HepG2 (cell line): ENCODE results near the gene SLC25A25. TPM values are rescaled to one million over a fixed set of nuclear protein-coding genes. Genes with fewer than 3 reads are reported as not detected.

ENCODE experiments used
- ATAC-seq: fragments of 200-7000 bp; cut with Tn5 transposase; 3 replicates; pipeline ENCODE4 v1.9.1; 2020; ENCODE audit warnings: mild to moderate bottlenecking, moderate library complexity
- BruUV-seq: library from RNA; stranded (reverse); fragments of 400-500 nt; replicated peaks from 2 replicates; lab custom pipeline; 2021; lab: Mats Ljungman, UMichigan
- CTCF ChIA-PET: fragments of 300-600 bp; formaldehyde crosslinking; extraction: SDS; loops from one replicate; lab custom pipeline; 2021; ENCODE audit warnings: low total read pairs, inconsistent platforms, low intra/inter-chr PET ratio; lab: Yijun Ruan, JAX
- POLR2A ChIA-PET: fragments of 350-600 bp; sonication (Branson Sonifier 250); formaldehyde crosslinking; loops from one replicate; lab custom pipeline; 2020; ENCODE audit warnings: antibody characterized with exemption, inconsistent platforms; lab: Yijun Ruan, JAX
- DNase-seq: peaks from one replicate; pipeline ENCODE4 v3.0.0-alpha.2; 2015; ENCODE audit warnings: low spot score
- FAIRE-seq: peaks from 3 replicates; lab custom pipeline; 2011; peaks lifted over from hg19 to GRCh38; lab: Jason Lieb, UNC
- H2AFZ ChIP-seq: one replicate; pipeline ENCODE4 v1.6.1; 2011; ENCODE audit warnings: low read length, inconsistent platforms
- H3K27ac ChIP-seq: fragments of 300-600 bp; 3 replicates; pipeline ENCODE4 v1.8.0; 2011; ENCODE audit warnings: mixed run types, mild to moderate bottlenecking, mixed read lengths, low read length, inconsistent platforms; ENCODE audit not compliant: insufficient read depth; ENCODE audit errors: extremely low read length
- H3K27me3 ChIP-seq, 2 experiments: fragments of 200-600 bp in 1 of 2; 2 replicates in 1 of 2; 3 replicates in 1 of 2; pipeline versions ENCODE4 v1.6.0 to v1.8.0; 2011; ENCODE audit warnings: low read length in 2 of 2, mild to moderate bottlenecking in 2 of 2, moderate library complexity in 2 of 2, inconsistent platforms in 1 of 2; ENCODE audit not compliant: insufficient read depth in 2 of 2, control insufficient read depth in 1 of 2
- H3K36me3 ChIP-seq, 2 experiments: fragments of 200-600 bp in 1 of 2; replicated peaks in 1 of 2; 2 replicates in 1 of 2; 3 replicates in 1 of 2; pipeline versions ENCODE4 v1.5.1 to v1.8.0; 2011; ENCODE audit warnings: low read length in 2 of 2, inconsistent platforms in 1 of 2; ENCODE audit not compliant: insufficient read depth in 2 of 2, control insufficient read depth in 1 of 2
- H3K4me1 ChIP-seq: 2 replicates; pipeline ENCODE4 v1.5.1; 2012; ENCODE audit warnings: low read length, inconsistent platforms; ENCODE audit not compliant: insufficient read depth
- H3K4me2 ChIP-seq: 2 replicates; pipeline ENCODE4 v1.6.0; 2011; ENCODE audit warnings: low read depth, low read length, inconsistent platforms
- H3K4me3 ChIP-seq, 3 experiments: fragments of 200-600 bp in 1 of 3; sonication (generic), shearing (Covaris generic) in 1 of 3; replicated peaks in 1 of 3; 2 replicates each; pipeline ENCODE4 v1.5.1; 2011 to 2016; ENCODE audit warnings: low read length in 3 of 3, inconsistent platforms in 2 of 3, low read depth in 2 of 3, mild to moderate bottlenecking in 2 of 3, control low read depth in 1 of 3, mixed read lengths in 1 of 3; ENCODE audit not compliant: insufficient read depth in 1 of 3
- H3K79me2 ChIP-seq: one replicate; pipeline ENCODE4 v1.6.1; 2011; ENCODE audit warnings: low read length, inconsistent platforms; ENCODE audit not compliant: insufficient read depth
- H3K9ac ChIP-seq: 2 replicates; pipeline ENCODE4 v1.6.0; 2011; ENCODE audit warnings: mild to moderate bottlenecking, low read depth, low read length, inconsistent platforms; ENCODE audit not compliant: insufficient read depth
- H3K9me3 ChIP-seq: 2 replicates; pipeline ENCODE4 v1.5.1; 2012; ENCODE audit warnings: mild to moderate bottlenecking, low read length
- H4K20me1 ChIP-seq: 2 replicates; pipeline ENCODE4 v1.6.0; 2011; ENCODE audit warnings: inconsistent platforms, mild to moderate bottlenecking, low read length, moderate library complexity; ENCODE audit not compliant: insufficient read depth
- ELF1 ChIP-seq: sonication (generic); formaldehyde crosslinking; IDR thresholded peaks from 2 replicates; pipeline ENCODE4 v1.4.0; 2020; ENCODE audit warnings: missing genetic modification reagents
- FIP1L1 ChIP-seq: fragments of 200-400 bp; formaldehyde crosslinking; IDR thresholded peaks from 2 replicates; pipeline ENCODE4 v1.6.1; 2018; ENCODE audit warnings: low read depth, mild to moderate bottlenecking, low read length, moderate library complexity, borderline replicate concordance; ENCODE audit not compliant: insufficient read depth
- U2AF1 ChIP-seq: fragments of 200-400 bp; formaldehyde crosslinking; optimal IDR thresholded peaks from 2 replicates; pipeline ENCODE3; 2017; ENCODE audit warnings: mild to moderate bottlenecking, low read depth, low read length
- ZMYM2 ChIP-seq: sonication (generic); formaldehyde crosslinking; IDR thresholded peaks from 2 replicates; pipeline ENCODE4 v1.8.0; 2022; ENCODE audit warnings: mild to moderate bottlenecking, missing genetic modification reagents
- ZNF614 ChIP-seq: IDR thresholded peaks from 2 replicates; pipeline ENCODE4 v1.6.1; 2018; ENCODE audit warnings: missing biosample characterization, missing genetic modification reagents, inconsistent platforms, borderline replicate concordance
- WGBS: methylation state at CpG from one replicate; pipeline ENCODE4 v1.1.6; 2017; ENCODE audit warnings: low lambda C conversion rate; 5-methylcytosine and 5-hydroxymethylcytosine counted together
- in situ Hi-C: cut with HindIII; loops from 2 replicates; pipeline ENCODE4 v1.10.0; 2017; ENCODE audit warnings: low pct_unique_long_range_greater_than_20kb; ENCODE audit not compliant: extremely low pct_ligation_motif_present
- intact Hi-C: fragments of 100-400 bp; cut with micrococcal nuclease; formaldehyde crosslinking; loops from one replicate; pipeline ENCODE4 v1.10.0; 2022; ENCODE audit not compliant: unreplicated experiment
- polyA plus RNA-seq, 8 experiments: library from polyadenylated mRNA; depleted of rRNA in 3 of 8; stranded (reverse) in 7 of 8; unstranded in 1 of 8; fragments of >200 nt; fragmentation: Illumina TruSeq in 4 of 8; extraction: Trizol in 4 of 8; gene quantifications; 2 replicates each; pipeline versions ENCODE4 v1.2.1 to v1.2.3, GENCODE V29; 2011 to 2016; ENCODE audit warnings: low read depth in 4 of 8, missing spikeins in 1 of 8, mixed read lengths in 1 of 8; ENCODE audit not compliant: insufficient read depth in 1 of 8
- total RNA-seq, 5 experiments: library from RNA; depleted of rRNA; stranded (reverse); fragments of >200 nt; fragmentation: Illumina TruSeq; extraction: Trizol; gene quantifications; 2 replicates each; pipeline ENCODE4 v1.2.3, GENCODE V29; 2016; ENCODE audit warnings: low read depth in 1 of 5
- TF ChIP-seq, protein P1 (sequence below): sonication (generic); formaldehyde crosslinking; IDR thresholded peaks from 2 replicates; pipeline ENCODE4 v1.5.0; 2020; ENCODE audit warnings: mild to moderate bottlenecking, missing genetic modification reagents, borderline replicate concordance

Gene SLC25A25
- total and polyA plus RNA-seq, 2 of the 13 experiments (the other 11 are each of a cell fraction or from before 2014, with no cell fraction given), result 10.5 to 24.8 TPM

DNA sequence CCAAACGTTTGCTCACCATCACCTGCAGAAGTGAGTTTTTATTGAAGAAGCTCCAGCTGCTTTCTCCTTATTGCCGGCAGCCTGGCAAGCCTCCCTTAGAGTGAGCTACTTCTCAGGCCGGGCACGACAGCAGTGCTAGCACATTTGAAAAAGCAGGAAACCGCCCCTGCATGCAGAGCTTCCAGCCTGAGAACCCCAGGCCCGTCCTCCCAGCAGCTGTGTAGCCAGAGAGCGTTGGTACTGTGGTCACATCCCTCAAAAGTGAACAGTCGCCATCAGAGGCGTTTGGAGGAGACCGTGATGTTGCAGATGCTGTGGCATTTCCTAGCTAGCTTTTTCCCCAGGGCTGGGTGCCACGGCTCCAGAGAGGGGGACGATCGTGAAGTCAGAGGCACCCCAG is 23.5 kb downstream of the SLC25A25 start:
- no peak for TF ChIP-seq FIP1L1
- no peak for TF ChIP-seq ELF1 (CRISPR knock-in tag)
- TF ChIP-seq, protein P1, sequence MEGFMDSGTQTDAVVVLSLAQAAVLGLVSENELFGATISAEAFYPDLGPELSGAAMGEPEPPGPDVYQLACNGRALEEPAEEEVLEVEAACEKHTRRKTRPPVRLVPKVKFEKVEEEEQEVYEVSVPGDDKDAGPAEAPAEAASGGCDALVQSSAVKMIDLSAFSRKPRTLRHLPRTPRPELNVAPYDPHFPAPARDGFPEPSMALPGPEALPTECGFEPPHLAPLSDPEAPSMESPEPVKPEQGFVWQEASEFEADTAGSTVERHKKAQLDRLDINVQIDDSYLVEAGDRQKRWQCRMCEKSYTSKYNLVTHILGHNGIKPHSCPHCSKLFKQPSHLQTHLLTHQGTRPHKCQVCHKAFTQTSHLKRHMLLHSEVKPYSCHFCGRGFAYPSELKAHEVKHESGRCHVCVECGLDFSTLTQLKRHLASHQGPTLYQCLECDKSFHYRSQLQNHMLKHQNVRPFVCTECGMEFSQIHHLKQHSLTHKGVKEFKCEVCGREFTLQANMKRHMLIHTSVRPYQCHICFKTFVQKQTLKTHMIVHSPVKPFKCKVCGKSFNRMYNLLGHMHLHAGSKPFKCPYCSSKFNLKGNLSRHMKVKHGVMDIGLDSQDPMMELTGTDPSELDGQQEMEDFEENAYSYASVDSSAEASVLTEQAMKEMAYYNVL (CRISPR knock-in tag), result no peak
- TF ChIP-seq U2AF1, result no peak
- no peak for TF ChIP-seq ZNF614 (CRISPR knock-in tag)
- no peak for TF ChIP-seq ZMYM2 (CRISPR knock-in tag)
- TF ChIP-seq, all 625 proteins: peak for 0
- Histone ChIP-seq H3K4me1 (peaks cover 36% of the 10 kb centered on the region), H4K20me1 (no peaks in the 10 kb centered on the region), H3K4me2 (no peak overlapping the region), H3K79me2 (peaks cover 17% of the 10 kb centered on the region), H3K9me3 (no peaks in the 10 kb centered on the region), H3K4me3 (no peak overlapping the region), H3K27me3 (no peaks in the 10 kb centered on the region), H3K9ac (no peak overlapping the region), H2AFZ (no peak overlapping the region), H3K27ac (no peak overlapping the region), H3K36me3 (no peaks in the 10 kb centered on the region; a peak in 3 of 5 replicates)
- BruUV-seq, result no TSS peak
- POLR2A ChIA-PET, result no interaction called here
- intact Hi-C loops (no loop called here), in situ Hi-C loops (no loop called here)
- ATAC-seq (no peak), FAIRE-seq (no peak), DNase-seq (no peak)
- CTCF ChIA-PET, result no interaction called here
- WGBS, result 81% methylated on average over 12 of the region's 13 CpGs
